HCT116 (cell line): ENCODE results near the gene VSTM2B.

Experiments
- POLR2A ChIP-seq: IDR thresholded peaks from 2 replicates; pipeline ENCODE4 v1.7.0; 2011; ENCODE audit warnings: borderline replicate concordance; ENCODE audit not compliant: insufficient read depth, insufficient read length; ENCODE audit errors: extremely low read depth
- ZNF274 ChIP-seq: fragments of 200-500 bp; sonication (Bioruptor generic); IDR thresholded peaks from 2 replicates; pipeline ENCODE4 v1.6.1; 2014; ENCODE audit warnings: mild to moderate bottlenecking, low read depth, low read length, inconsistent platforms

- TF ChIP-seq POLR2A = no peak
- TF ChIP-seq ZNF274 = no peak
Observed at GRCh38 chr19:29551774-29552173, 26.0 kb downstream of the VSTM2B start.
